ENCODE results near the gene MGAT3. TPM values are rescaled to one million over a fixed set of nuclear protein-coding genes. Genes with fewer than 3 reads are reported as not detected.

MGAT3 gene
- total and polyA plus RNA-seq, 8 donors: 0.89 to 12.0 (median 1.6) TPM

- Histone ChIP-seq H3K4me1 (peaks cover 0 to 24% (median 10%) of the 10 kb centered on the region in 4 donors), H3K27me3 (no peaks in the 10 kb centered on the region), H3K36me3 (peaks cover 60 to 97% (median 92%) of the 10 kb centered on the region in 4 donors), H3K9me3 (no peaks in the 10 kb centered on the region), H3K27ac (peak overlapping the region; percentile 11 to 82 (median 76)), H3K4me3 (no peak overlapping the region)
- TF ChIP-seq EP300 (IDR thresholded peaks at IDR 0.05): no peak
- TF ChIP-seq POLR2A (IDR thresholded peaks at IDR 0.05): no peak
- TF ChIP-seq POLR2AphosphoS5 (IDR thresholded peaks at IDR 0.05): no peak
- TF ChIP-seq CTCF (IDR thresholded peaks at IDR 0.05): no peak
- DNase-seq: no peak
- 76 to 86% (median 80%) methylated on average over 9 to 10 of the region's 10 CpGs for WGBS, 5 donors
- intact Hi-C loops (cut with DNase I; ENCODE audit: low total_unique reads): no loop called here
Observed at GRCh38 chr22:39430576-39431150, 26.1 kb upstream of the MGAT3 start.

GRCh38 chr22:39431216-39431801, 25.5 kb upstream of the MGAT3 start:
- Histone ChIP-seq H3K4me1 (peaks cover 0 to 24% (median 10%) of the 10 kb centered on the region in 4 donors), H3K4me3 (no peak overlapping the region), H3K36me3 (peaks cover 60 to 91% (median 86%) of the 10 kb centered on the region in 4 donors), H3K9me3 (no peaks in the 10 kb centered on the region), H3K27me3 (no peaks in the 10 kb centered on the region), H3K27ac (peak overlapping the region; percentile 37 to 82 (median 76))
- no peak for DNase-seq
- intact Hi-C loops (cut with DNase I; ENCODE audit: low total_unique reads): no loop called here
- WGBS, 5 donors: 75 to 88% (median 81%) methylated on average over 10 to 11 of the region's 11 CpGs
- TF ChIP-seq CTCF (IDR thresholded peaks at IDR 0.05) (no peak), POLR2A (IDR thresholded peaks at IDR 0.05) (no peak), POLR2AphosphoS5 (IDR thresholded peaks at IDR 0.05) (no peak), EP300 (IDR thresholded peaks at IDR 0.05) (no peak)

GRCh38 chr22:39431821-39432251, 25.0 kb upstream of the MGAT3 start:
- peaks cover 54 to 85% (median 80%) of the 10 kb centered on the region in 4 donors for H3K36me3 ChIP-seq
- peaks cover 0 to 25% (median 12%) of the 10 kb centered on the region in 4 donors for H3K4me1 ChIP-seq
- intact Hi-C loops (cut with DNase I; ENCODE audit: low total_unique reads): no loop called here
- TF ChIP-seq POLR2A (IDR thresholded peaks at IDR 0.05) (no peak), EP300 (IDR thresholded peaks at IDR 0.05) (peak; percentile 33)
- peak overlapping the region; percentile 47 to 82 (median 76) for H3K27ac ChIP-seq
- 59 to 87% (median 73%) methylated on average over 4 to 8 of the region's 8 CpGs for WGBS, 5 donors
- H3K9me3 ChIP-seq: no peaks in the 10 kb centered on the region
- no peak overlapping the region for H3K4me3 ChIP-seq
- DNase-seq: peak in 1 of 2 donors; percentile 43
- no peaks in the 10 kb centered on the region for H3K27me3 ChIP-seq

GRCh38 chr22:39432361-39432811, 24.4 kb upstream of the MGAT3 start:
- Histone ChIP-seq H3K27me3 (no peaks in the 10 kb centered on the region), H3K4me3 (no peak overlapping the region), H3K27ac (peak overlapping the region; percentile 31 to 82 (median 76)), H3K4me1 (peaks cover 1 to 30% (median 15%) of the 10 kb centered on the region in 4 donors), H3K9me3 (no peaks in the 10 kb centered on the region), H3K36me3 (peaks cover 49 to 80% (median 75%) of the 10 kb centered on the region in 4 donors)
- TF ChIP-seq POLR2AphosphoS5 (IDR thresholded peaks at IDR 0.05) (no peak), CTCF (IDR thresholded peaks at IDR 0.05) (no peak), POLR2A (IDR thresholded peaks at IDR 0.05) (no peak), EP300 (IDR thresholded peaks at IDR 0.05) (no peak)
- WGBS, 5 donors: 76 to 87% (median 83%) methylated on average over 8 to 10 of the region's 10 CpGs
- DNase-seq: peak in 1 of 2 donors; percentile 47
- intact Hi-C loops (cut with DNase I; ENCODE audit: low total_unique reads): no loop called here
